GM10266 (cell line): Measurements from ENCODE around the gene NARS2.

ENCODE experiments used
- DNase-seq: peaks from one replicate; pipeline ENCODE4 v3.0.0; 2012; ENCODE audit errors: extremely low spot score
- CTCF ChIP-seq: IDR thresholded peaks from 2 replicates; pipeline ENCODE4 v1.5.1; 2012; ENCODE audit warnings: mild to moderate bottlenecking, low read depth; ENCODE audit not compliant: control insufficient read depth, insufficient read depth; ENCODE audit errors: missing control alignments

NARS2 gene

GRCh38 chr11:78504181-78504580 is 70.5 kb downstream of the NARS2 start:
- TF ChIP-seq CTCF = no peak
- no peak for DNase-seq

DNA sequence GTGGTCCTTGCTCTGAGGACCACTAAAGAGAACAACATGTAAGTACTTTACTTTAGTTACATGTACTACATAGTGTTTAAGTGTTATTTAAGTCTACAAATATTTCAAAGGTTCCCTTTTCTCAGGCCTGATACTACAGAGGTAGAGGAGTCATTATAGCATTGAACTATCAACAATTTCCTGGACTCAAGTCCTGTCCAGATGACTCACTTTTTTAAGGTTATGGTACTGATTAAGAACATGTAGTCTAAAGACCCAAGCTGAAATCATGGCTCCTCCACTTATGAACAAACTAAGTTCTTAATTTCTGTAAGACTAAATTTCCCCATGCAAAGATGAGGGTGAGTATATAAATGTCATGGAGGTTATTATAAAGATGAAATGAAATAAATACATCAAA is 74.7 kb downstream of the NARS2 start:
- DNase-seq = no peak
- TF ChIP-seq CTCF = no peak

DNA sequence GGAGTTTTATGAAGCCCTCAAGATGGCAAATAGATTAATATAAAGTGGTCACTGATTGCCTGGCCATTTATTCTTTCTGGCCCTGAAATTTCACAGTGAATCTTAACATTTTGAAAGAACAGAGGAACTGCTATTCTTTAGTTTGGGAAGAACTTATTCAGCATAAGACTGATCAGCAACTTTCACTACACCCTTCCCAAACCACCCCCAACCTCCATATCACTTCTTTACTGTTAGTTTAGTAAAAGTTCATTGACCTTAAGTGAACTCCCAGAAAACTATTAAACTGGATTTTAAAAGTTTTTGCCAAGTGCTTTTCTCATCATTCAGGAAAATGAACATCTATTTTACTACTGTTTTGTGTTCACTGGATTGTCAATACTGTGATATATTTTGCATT is 77.4 kb downstream of the NARS2 start:
- TF ChIP-seq CTCF = no peak
- DNase-seq = no peak

DNA sequence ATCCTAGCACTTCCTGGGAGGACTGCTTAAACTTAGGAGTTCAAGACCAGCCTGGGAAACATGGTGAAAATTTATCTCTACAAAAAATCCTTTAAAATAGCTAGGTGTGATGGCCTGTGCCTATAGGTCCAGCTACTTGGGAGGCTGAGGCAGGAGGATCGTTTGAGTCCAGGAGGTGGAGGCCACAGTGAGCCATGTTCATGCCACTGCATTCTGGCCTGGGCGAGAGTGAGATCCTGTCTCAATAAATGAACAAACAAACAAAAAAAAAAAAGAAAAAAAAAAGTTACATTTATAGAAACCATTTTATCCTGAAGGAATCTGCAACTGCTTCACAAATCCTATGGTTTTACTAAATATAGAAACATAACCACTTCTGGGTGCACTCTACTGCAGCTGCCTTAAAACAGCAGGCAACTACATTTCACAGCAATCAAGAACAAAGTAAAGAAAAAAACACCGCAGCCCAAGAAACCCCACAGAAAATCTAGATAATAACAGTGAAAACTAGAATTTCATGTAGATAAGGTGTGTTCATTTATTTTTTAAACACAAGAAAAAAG is 81.2 kb downstream of the NARS2 start:
- no peak for TF ChIP-seq CTCF
- no peak for DNase-seq

DNA sequence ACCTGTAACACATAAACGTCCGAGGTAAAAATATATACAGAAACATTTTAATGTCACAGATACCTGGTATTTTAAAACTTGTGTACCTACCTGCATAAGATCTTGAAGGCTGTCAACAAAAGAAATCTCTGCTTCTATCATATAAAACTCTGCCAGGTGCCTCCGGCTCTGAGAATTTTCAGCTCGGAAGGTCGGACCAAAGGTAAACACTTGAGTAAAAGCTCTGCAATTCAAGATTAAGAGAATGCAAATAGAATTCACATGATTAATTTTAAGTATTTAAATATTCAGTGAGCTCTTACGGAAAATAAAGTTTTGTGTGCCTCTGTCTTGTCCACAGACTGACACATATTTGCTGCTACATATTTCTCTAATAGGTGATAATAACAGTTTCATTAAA is 81.7 kb downstream of the NARS2 start:
- no peak for DNase-seq
- TF ChIP-seq CTCF = no peak

DNA sequence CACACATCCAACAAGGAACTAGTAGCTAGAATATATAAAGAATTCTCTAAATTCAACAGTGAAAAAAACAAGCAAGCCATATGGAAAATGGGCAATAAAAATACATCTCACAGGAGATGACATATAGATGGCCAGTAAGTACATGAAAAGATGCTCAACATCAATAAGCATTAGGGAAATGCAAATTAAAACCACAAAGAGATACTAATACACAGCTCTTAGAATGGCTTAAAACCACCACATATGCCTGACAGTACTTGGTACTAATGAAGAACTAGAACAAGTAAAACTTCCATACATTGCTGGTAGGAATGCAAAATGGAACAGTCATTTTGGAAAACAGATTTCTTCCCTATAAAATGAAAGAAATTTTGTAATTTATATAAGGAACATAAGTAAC is 85.5 kb downstream of the NARS2 start:
- no peak for DNase-seq
- no peak for TF ChIP-seq CTCF

GRCh38 chr11:78478536-78478935 is 96.1 kb downstream of the NARS2 start:
- no peak for TF ChIP-seq CTCF
- DNase-seq = no peak

- no peak for TF ChIP-seq CTCF
- DNase-seq = no peak
Observed at GRCh38 chr11:78476066-78476465, 98.6 kb downstream of the NARS2 start.
